ENCODE data around the gene CAMKK2. TPM values are rescaled to one million over a fixed set of nuclear protein-coding genes. Genes with fewer than 3 reads are reported as not detected.

Gene CAMKK2
- total and polyA plus RNA-seq, 9 of the 15 experiments (the other 6 are each of a cell fraction or from before 2014, with no cell fraction given) = 4.3 to 32.0 (median 18.2) TPM

Other genes starting within 250 kb of the CAMKK2 start
- gene P2RX7, start 163.8 kb downstream of the CAMKK2 start, total RNA-seq (2014; rRNA removed) = 0.09 and 0.20 TPM in 2 replicates
- 0.38 and 0.44 TPM in 2 replicates for gene P2RX7, start 163.8 kb downstream of the CAMKK2 start, total RNA-seq (2014; rRNA removed; fragmentation: Illumina TruSeq; extraction: Trizol)
- gene P2RX7, start 163.8 kb downstream of the CAMKK2 start, total RNA-seq (2015; rRNA removed; fragmentation: Illumina TruSeq; extraction: Trizol) = 0.25 and 0.30 TPM in 2 replicates
- 0.40 TPM in 2 replicates for gene P2RX7, start 163.8 kb downstream of the CAMKK2 start, total RNA-seq (2021)
- 0.04 and 0.12 TPM in 2 replicates for gene P2RX7, start 163.8 kb downstream of the CAMKK2 start, polyA plus RNA-seq (2011; rRNA removed)
- gene P2RX7, start 163.8 kb downstream of the CAMKK2 start, polyA plus RNA-seq (2014; fragmentation: Illumina TruSeq; extraction: Trizol) = 0.46 and 0.65 TPM in 2 replicates
- gene P2RX7, start 163.8 kb downstream of the CAMKK2 start, polyA plus RNA-seq (2014; fragmentation: Nextera tagmentation; extraction: Ambion mirVana) = under 1 TPM; 0.30 to 0.38 TPM
- 0.15 and 0.27 TPM in 2 replicates for gene P2RX7, start 163.8 kb downstream of the CAMKK2 start, polyA plus RNA-seq (2014; rRNA removed)
- 14.3 and 18.9 TPM in 2 replicates for gene P2RX4, start 86.6 kb downstream of the CAMKK2 start, total RNA-seq (2014; rRNA removed)
- gene P2RX4, start 86.6 kb downstream of the CAMKK2 start, total RNA-seq (2014; rRNA removed; fragmentation: Illumina TruSeq; extraction: Trizol) = 7.8 and 9.6 TPM in 2 replicates
- gene P2RX4, start 86.6 kb downstream of the CAMKK2 start, total RNA-seq (2015; rRNA removed; fragmentation: Illumina TruSeq; extraction: Trizol) = 8.3 and 10.5 TPM in 2 replicates
- 12.8 and 14.2 TPM in 2 replicates for gene P2RX4, start 86.6 kb downstream of the CAMKK2 start, total RNA-seq (2021)
- gene P2RX4, start 86.6 kb downstream of the CAMKK2 start, polyA plus RNA-seq (2011; rRNA removed) = 15.4 and 20.8 TPM in 2 replicates
- gene P2RX4, start 86.6 kb downstream of the CAMKK2 start, polyA plus RNA-seq (2014; fragmentation: Illumina TruSeq; extraction: Trizol) = 11.7 and 13.0 TPM in 2 replicates
- gene P2RX4, start 86.6 kb downstream of the CAMKK2 start, polyA plus RNA-seq (2014; fragmentation: Nextera tagmentation; extraction: Ambion mirVana) = 1 to 10 TPM; 6.6 to 10.0 TPM
- gene P2RX4, start 86.6 kb downstream of the CAMKK2 start, polyA plus RNA-seq (2014; rRNA removed) = 21.5 and 23.4 TPM in 2 replicates
- gene ANAPC5, start 55.7 kb upstream of the CAMKK2 start, total RNA-seq (2014; rRNA removed) = 176 and 194 TPM in 2 replicates
- gene ANAPC5, start 55.7 kb upstream of the CAMKK2 start, total RNA-seq (2014; rRNA removed; fragmentation: Illumina TruSeq; extraction: Trizol) = 269 and 301 TPM in 2 replicates
- gene ANAPC5, start 55.7 kb upstream of the CAMKK2 start, total RNA-seq (2015; rRNA removed; fragmentation: Illumina TruSeq; extraction: Trizol) = 190 and 197 TPM in 2 replicates
- 168 and 169 TPM in 2 replicates for gene ANAPC5, start 55.7 kb upstream of the CAMKK2 start, total RNA-seq (2021)
- 307 and 315 TPM in 2 replicates for gene ANAPC5, start 55.7 kb upstream of the CAMKK2 start, polyA plus RNA-seq (2011; rRNA removed)
- 201 and 250 TPM in 2 replicates for gene ANAPC5, start 55.7 kb upstream of the CAMKK2 start, polyA plus RNA-seq (2014; fragmentation: Illumina TruSeq; extraction: Trizol)
- gene ANAPC5, start 55.7 kb upstream of the CAMKK2 start, polyA plus RNA-seq (2014; fragmentation: Nextera tagmentation; extraction: Ambion mirVana) = 100 to 1,000 TPM; 136 to 181 TPM
- 207 and 213 TPM in 2 replicates for gene ANAPC5, start 55.7 kb upstream of the CAMKK2 start, polyA plus RNA-seq (2014; rRNA removed)
- gene RNF34, start 103.4 kb upstream of the CAMKK2 start, total RNA-seq (2014; rRNA removed) = 68.8 and 120 TPM in 2 replicates
- 47.1 and 48.9 TPM in 2 replicates for gene RNF34, start 103.4 kb upstream of the CAMKK2 start, total RNA-seq (2014; rRNA removed; fragmentation: Illumina TruSeq; extraction: Trizol)
- 60.6 and 60.9 TPM in 2 replicates for gene RNF34, start 103.4 kb upstream of the CAMKK2 start, total RNA-seq (2015; rRNA removed; fragmentation: Illumina TruSeq; extraction: Trizol)
- 42.4 and 47.1 TPM in 2 replicates for gene RNF34, start 103.4 kb upstream of the CAMKK2 start, total RNA-seq (2021)
- gene RNF34, start 103.4 kb upstream of the CAMKK2 start, polyA plus RNA-seq (2011; rRNA removed) = 41.7 and 51.0 TPM in 2 replicates
- gene RNF34, start 103.4 kb upstream of the CAMKK2 start, polyA plus RNA-seq (2014; fragmentation: Illumina TruSeq; extraction: Trizol) = 52.0 and 54.1 TPM in 2 replicates
- gene RNF34, start 103.4 kb upstream of the CAMKK2 start, polyA plus RNA-seq (2014; fragmentation: Nextera tagmentation; extraction: Ambion mirVana) = 10 to 100 TPM; 65.4 to 88.9 TPM
- gene RNF34, start 103.4 kb upstream of the CAMKK2 start, polyA plus RNA-seq (2014; rRNA removed) = 47.2 and 48.4 TPM in 2 replicates

Data from K562 (cell line).